Cortex of kidney (tissue), 1 donor: ENCODE data around the gene CMBL.

Experiments
- DNase-seq: peaks from one replicate; lab custom pipeline; 2025; lab: John Stamatoyannopoulos, UW

CMBL gene

GRCh38 chr5:10310066-10310779 lies 2.5 kb upstream of the CMBL start:
- DNase-seq, result no peak

GRCh38 chr5:10308844-10309243 lies 1.1 kb upstream of the CMBL start:
- DNase-seq, result no peak

DNA sequence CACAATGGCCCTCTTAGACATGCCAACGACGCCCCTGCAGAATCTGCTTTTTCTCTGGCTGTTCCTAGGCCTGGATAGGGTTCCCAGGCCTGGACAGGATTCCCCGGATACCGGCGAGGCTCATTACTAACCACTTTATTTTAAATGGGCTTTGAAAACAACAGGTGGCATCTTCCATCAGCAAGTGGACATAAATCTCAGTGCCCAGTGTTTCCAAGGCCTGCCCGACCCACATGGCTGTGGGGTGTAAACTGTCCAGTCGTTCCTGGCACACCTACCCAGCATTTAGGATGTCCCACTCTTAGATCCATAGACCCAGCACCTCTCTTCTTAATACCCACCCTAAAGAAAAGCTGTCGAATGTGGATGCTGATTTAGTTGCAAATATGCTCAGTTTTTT lies 896 bp downstream of the CMBL start:
- DNase-seq, result no peak

GRCh38 chr5:10306114-10306513 lies 1.6 kb downstream of the CMBL start:
- no peak for DNase-seq

GRCh38 chr5:10304932-10305331 lies 2.8 kb downstream of the CMBL start:
- DNase-seq, result no peak

- DNase-seq, result no peak
Measured at GRCh38 chr5:10303699-10304170, 4.0 kb downstream of the CMBL start.

DNA sequence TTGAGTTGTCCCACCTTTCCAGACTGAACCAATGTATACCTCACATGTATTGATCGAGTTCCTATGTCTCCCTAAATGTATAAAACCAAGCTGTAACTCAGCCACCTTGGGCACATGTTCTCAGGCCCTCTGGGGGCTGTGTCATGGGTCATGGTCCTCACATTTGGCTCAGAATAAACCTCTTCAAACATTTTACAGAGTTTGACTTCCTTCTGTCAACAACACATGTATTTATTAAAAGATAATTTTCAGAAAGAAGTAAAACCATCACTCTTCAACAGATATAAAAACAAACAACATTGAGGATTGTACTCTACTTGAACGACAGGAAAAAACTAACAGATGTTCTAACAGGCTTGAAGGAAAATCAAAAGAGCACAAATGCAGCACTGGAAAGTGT lies 4.5 kb downstream of the CMBL start:
- DNase-seq, result no peak

DNA sequence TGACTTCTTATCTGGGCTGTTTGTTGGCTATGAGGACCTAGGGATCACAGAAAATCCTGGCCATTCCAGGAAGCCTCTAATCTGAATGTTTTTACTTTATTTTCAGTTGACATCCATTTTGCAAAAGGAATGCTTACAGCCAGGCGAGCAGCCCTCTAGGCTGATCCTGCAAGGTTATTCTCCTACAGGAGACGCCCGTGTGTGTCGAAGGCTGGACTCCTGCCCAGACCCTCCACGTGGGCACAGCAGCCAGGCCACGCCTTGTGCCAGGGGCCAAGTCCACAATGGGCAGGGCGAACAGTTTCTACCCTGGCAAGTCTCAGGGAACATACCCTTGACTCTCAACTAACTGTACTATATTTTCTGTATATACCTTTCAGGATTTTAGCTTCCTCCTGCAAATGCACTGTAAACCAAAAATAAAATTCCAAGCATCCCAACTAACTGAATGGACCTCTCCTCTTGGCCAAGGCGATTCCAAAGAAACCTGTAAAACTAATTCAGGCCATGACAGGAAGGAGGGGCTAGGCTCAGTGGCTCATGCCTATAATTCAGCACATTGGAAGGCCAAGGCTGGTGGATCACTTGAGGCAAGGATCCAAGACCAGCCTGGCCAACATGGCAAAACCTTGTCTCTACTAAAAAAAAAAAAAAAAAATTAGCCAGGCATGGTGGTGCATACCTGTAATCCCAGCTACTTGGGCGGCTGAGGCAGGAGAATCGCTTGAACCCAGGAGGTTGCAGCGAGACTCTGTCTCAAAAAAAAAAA lies 5.7 kb downstream of the CMBL start:
- DNase-seq, result no peak

- no peak for DNase-seq
Measured at GRCh38 chr5:10301266-10301665, 6.4 kb downstream of the CMBL start.

DNA sequence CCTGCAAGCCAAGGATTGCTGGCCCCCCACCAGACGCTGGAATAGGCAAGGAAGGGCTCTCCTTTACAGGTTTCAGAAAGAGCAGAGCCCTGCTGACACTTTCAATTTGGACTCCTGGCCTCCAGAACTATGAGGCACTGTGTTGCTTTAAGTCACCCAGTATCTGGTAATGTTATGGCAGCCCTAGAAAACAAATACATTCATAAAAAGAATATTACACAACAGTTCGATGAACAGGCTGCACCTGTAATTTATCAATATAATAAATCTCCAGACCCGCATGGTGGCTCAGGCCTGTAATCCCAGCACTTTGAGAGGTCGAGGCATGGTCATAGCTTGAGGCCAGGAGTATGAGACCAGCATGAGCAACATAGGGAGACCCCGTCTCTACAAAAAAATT lies 7.5 kb downstream of the CMBL start:
- DNase-seq, result no peak

DNA sequence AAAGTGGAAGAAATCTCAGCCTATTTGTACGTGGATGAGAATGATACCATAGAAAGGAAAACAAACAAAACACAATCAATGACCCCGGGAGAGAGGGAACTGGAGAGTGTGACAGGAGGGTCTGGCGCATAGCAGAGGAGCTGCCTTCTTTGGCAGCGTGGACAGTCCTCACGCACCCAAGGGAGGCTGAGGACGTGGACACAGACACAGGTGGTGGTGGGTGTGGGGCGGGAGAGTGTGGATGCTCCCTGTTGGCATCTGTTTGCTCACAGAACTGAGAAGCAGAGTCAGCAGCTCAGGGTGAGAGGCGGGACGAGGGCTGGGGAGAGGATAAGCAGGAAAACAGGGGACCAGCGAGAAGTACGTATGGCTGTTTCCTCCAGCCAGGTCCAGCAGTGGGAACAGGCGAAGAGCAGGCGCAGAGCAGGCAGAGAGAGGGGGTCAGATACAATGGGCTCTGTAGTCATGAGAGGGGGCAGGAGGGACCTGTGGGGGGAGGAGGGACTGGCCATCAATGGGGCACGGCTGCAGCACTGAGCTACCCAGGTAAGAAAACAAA lies 10.0 kb downstream of the CMBL start:
- no peak for DNase-seq

- DNase-seq, result no peak
Measured at GRCh38 chr5:10295619-10296326, 11.9 kb downstream of the CMBL start.

- DNase-seq, result no peak
Measured at GRCh38 chr5:10293907-10294662, 13.6 kb downstream of the CMBL start.

GRCh38 chr5:10291692-10292339 lies 15.9 kb downstream of the CMBL start:
- DNase-seq, result no peak

- no peak for DNase-seq
Measured at GRCh38 chr5:10290438-10290837, 17.3 kb downstream of the CMBL start.

- no peak for DNase-seq
Measured at GRCh38 chr5:10289991-10290390, 17.7 kb downstream of the CMBL start.

GRCh38 chr5:10289353-10289752 lies 18.3 kb downstream of the CMBL start:
- no peak for DNase-seq

DNA sequence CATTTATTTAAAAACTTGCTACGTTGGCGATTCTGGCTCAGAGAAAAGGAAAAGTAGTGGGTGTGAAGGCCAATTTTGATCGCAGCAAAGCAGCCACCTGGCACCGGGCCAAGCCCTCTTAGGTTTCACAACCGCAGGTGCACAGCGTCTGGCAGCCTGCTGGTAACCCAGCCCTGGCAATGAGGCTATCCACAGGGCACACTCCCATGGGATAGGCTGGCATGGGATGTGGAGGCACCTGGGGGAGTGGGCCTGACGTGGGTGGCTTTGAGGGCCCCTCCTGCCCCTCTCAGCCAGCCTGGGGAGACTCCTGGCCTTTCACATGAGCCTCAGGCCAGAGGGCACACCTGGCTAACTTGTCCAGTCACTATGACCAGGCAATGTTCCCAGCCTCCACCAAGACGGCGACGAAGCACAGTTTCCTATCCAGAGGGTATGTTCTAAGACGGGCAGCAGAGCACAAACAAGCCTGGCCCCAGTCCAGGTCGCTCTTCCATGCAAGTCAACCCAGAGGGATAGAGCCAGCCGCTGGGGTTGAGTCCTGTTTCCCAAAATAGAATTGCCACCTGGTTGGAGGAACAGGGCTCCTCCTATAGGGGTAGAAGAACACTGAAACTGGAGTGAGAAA lies 19.0 kb downstream of the CMBL start:
- no peak for DNase-seq

DNA sequence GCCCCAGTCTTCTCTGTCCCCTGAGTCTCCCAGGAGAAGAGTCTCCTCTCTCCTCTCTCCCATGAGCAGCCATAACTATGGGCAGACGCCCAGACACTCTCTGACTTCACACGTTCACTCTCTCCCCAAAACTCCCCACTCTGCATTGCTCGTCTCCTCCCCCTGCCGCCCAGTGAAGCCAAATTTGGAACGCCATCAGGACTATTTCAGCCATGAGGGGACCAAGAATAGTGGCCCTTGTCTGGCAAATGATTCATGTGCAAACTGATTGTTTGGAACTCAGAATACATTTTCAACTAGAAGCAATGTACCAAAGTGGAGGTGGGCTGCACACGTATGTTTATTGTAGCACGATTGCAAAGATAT lies 20.9 kb downstream of the CMBL start:
- no peak for DNase-seq

GRCh38 chr5:10286162-10286861 lies 21.4 kb downstream of the CMBL start:
- no peak for DNase-seq
